ENCODE results near the gene CCDC69.

CCDC69 gene, protein sequence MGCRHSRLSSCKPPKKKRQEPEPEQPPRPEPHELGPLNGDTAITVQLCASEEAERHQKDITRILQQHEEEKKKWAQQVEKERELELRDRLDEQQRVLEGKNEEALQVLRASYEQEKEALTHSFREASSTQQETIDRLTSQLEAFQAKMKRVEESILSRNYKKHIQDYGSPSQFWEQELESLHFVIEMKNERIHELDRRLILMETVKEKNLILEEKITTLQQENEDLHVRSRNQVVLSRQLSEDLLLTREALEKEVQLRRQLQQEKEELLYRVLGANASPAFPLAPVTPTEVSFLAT

DNA sequence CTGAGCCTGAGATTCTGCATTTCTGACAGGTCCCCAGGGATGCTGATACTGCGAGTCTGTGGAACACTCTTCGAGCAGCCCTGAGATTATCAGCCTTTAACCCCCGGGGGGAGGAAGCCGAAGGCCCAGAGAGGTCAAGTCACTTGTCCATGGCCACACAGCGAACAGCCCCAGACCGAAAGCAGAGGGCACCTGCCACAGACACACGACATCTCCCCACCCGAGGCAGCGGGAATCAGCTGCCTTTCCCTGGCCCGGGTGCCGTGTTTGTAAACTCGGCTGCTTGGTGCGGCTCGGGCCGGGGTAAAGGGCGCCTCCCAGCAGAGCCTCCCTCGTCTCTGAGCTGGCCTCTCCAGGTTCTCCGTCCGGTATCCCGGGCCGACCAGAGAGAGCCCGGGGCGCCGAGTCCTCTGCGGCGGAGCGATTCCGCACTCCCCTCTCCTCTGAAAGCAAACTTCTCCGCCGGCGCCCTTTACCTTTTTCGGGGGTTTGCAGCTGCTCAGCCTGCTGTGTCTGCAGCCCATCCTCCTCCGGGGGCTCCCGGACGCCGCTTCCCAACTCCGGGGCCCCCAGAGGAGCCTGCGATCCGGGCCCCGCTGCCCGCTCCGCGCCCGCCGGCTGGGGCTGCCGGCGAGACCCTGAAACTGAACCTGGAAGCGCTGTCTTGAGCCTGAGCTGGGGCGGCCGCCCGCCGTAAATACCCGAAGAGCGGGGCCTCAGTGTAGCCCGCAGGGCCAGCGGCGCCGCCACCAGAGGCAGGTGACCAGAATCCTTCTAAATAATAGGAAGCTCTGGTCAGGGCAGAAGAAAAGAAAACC lies at the start of gene CCDC69:
CCDC69 (minus strand) TSS at position 646 of the 818 bp plus-strand sequence; CDS start at position 524, 122 bp downstream.
- H3K4me3 ChIP-seq (ENCODE audit: low read depth, low read length): peak within 1 kb of the TSS; percentile 55
- no peak within 1 kb of the TSS for H3K27ac ChIP-seq
- TF ChIP-seq, protein P1, sequence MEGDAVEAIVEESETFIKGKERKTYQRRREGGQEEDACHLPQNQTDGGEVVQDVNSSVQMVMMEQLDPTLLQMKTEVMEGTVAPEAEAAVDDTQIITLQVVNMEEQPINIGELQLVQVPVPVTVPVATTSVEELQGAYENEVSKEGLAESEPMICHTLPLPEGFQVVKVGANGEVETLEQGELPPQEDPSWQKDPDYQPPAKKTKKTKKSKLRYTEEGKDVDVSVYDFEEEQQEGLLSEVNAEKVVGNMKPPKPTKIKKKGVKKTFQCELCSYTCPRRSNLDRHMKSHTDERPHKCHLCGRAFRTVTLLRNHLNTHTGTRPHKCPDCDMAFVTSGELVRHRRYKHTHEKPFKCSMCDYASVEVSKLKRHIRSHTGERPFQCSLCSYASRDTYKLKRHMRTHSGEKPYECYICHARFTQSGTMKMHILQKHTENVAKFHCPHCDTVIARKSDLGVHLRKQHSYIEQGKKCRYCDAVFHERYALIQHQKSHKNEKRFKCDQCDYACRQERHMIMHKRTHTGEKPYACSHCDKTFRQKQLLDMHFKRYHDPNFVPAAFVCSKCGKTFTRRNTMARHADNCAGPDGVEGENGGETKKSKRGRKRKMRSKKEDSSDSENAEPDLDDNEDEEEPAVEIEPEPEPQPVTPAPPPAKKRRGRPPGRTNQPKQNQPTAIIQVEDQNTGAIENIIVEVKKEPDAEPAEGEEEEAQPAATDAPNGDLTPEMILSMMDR (IDR thresholded peaks at IDR 0.05; ENCODE audit: low read depth, low read length, missing control alignments): peak; percentile 51
- H3K27me3 ChIP-seq (replicated peaks): no peaks in the 10 kb centered on the region
- H3K36me3 ChIP-seq (replicated peaks): no peaks in the 10 kb centered on the region
- in situ Hi-C loops (cut with HindIII; ENCODE audit: low pct_ligation_motif_present, low sequenced_read_pairs): no loop called here
- DNase-seq: peak; percentile 56

DNA sequence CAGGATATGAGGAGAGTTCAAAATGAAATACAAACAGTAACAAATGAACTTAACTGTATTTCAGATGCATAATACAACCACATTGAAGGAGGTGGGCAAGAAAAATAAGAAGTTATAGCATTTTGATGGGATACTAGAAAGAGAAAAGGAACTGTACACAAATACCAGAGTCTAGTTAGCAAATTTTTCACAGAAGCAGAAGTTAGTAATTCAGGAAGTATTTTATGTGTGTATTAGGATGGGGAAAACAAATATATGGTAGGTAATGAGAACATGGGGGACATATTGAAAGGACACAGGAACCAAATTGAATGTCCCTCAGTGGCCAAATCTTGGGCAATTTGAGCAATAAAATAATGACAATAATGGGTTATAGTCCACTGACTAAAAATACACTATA lies 47.4 kb upstream of the CCDC69 start:
- Histone ChIP-seq H3K36me3 (replicated peaks) (no peaks in the 10 kb centered on the region), H3K27me3 (replicated peaks) (no peaks in the 10 kb centered on the region), H3K4me3 (ENCODE audit: low read depth, low read length) (no peak overlapping the region), H3K27ac (no peak overlapping the region)
- in situ Hi-C loops (cut with HindIII; ENCODE audit: low pct_ligation_motif_present, low sequenced_read_pairs): no loop called here
- no peak for DNase-seq
- TF ChIP-seq, protein P1 (IDR thresholded peaks at IDR 0.05; ENCODE audit: low read depth, low read length, missing control alignments): no peak

DNA sequence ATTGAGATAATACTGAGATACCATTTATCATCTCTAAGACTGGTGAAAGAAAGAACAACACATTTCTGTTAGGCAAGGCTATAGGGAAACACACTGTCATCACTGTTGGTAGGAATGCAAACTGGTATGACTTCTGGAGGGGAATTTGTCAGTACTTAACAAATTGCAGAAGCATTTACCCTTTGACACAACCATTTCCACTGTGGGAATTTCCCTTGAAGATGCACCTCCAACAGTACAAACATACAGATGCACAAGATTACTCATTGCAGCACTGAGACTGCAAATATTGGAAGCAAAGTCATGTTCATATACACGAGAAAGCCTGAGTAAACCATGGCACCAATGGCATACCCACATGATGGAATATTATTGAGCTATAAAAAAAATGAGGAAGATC lies 46.7 kb upstream of the CCDC69 start:
- H3K4me3 ChIP-seq (ENCODE audit: low read depth, low read length): no peak overlapping the region
- peak; percentile 81 for DNase-seq
- no peak overlapping the region for H3K27ac ChIP-seq
- TF ChIP-seq, protein P1 (IDR thresholded peaks at IDR 0.05; ENCODE audit: low read depth, low read length, missing control alignments): no peak
- H3K27me3 ChIP-seq (replicated peaks): no peaks in the 10 kb centered on the region
- in situ Hi-C loops (cut with HindIII; ENCODE audit: low pct_ligation_motif_present, low sequenced_read_pairs): no loop called here
- H3K36me3 ChIP-seq (replicated peaks): no peaks in the 10 kb centered on the region

DNA sequence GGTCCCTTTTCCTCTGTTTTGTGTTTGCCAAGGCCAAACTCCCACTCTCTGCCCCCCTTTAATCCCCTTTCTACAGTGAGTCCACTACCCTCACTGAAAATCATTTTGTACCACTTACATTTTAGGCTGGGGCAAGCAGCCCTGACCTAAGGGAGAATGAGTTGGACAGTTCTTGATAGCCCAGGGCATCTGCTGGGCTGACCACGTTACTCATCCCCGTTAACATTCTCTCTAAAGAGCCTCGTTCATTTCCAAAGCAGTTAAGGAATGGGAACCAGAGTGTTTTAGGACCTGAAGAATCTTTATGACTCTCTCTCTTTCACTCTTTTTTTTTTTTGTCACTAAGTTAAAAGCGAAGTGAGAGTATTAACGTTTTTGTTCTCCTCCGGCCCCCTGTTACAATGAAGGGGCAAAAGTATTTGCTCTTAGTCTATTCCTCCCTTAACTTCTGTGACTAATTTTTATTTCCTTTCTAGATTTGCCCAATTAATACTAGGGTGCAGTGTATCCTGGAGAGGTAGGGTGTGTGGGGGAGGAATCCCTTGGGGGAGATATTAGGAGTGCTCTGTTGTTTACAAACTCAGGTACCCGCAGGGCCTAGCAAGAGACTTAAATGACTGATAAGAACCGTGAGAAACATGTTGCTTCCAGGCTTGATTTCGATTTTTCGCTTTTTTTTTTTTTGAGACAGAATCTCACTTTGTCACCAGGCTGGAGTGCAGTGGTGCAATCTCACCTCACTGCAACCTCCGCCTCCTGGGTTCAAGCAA lies 43.8 kb upstream of the CCDC69 start:
- in situ Hi-C loops (cut with HindIII; ENCODE audit: low pct_ligation_motif_present, low sequenced_read_pairs): no loop called here
- no peaks in the 10 kb centered on the region for H3K36me3 ChIP-seq (replicated peaks)
- H3K27ac ChIP-seq: no peak overlapping the region
- no peak for DNase-seq
- TF ChIP-seq, protein P1 (IDR thresholded peaks at IDR 0.05; ENCODE audit: low read depth, low read length, missing control alignments): no peak
- no peak overlapping the region for H3K4me3 ChIP-seq (ENCODE audit: low read depth, low read length)
- no peaks in the 10 kb centered on the region for H3K27me3 ChIP-seq (replicated peaks)

DNA sequence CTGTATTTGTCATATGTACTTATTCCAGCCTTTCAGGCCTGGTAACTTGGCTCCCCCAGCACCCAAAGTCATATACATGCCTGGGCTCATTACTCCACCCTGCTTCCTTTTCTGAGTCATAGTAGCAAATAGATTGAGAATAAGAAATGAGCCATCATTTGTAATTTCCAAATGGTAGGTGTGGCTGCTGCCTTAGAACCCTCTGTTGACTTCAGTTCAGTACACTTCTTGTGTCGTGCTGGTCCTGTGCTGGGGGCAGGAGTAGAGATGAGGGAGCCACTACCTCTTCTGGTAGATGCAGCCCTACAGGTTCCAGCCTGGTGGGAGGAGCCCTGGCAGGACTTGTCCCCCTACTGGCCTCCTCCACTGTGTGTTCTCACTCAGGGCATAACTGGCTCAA lies 40.2 kb upstream of the CCDC69 start:
- TF ChIP-seq, protein P1 (IDR thresholded peaks at IDR 0.05; ENCODE audit: low read depth, low read length, missing control alignments): peak; percentile 19
- peak; percentile 17 for DNase-seq
- H3K27me3 ChIP-seq (replicated peaks): no peaks in the 10 kb centered on the region
- in situ Hi-C loops (cut with HindIII; ENCODE audit: low pct_ligation_motif_present, low sequenced_read_pairs): no loop called here
- no peak overlapping the region for H3K4me3 ChIP-seq (ENCODE audit: low read depth, low read length)
- H3K27ac ChIP-seq: no peak overlapping the region
- H3K36me3 ChIP-seq (replicated peaks): no peaks in the 10 kb centered on the region

Data from brain microvascular endothelial cell (primary cell).